ENCODE measurements around the gene B3GNT4. TPM values are rescaled to one million over a fixed set of nuclear protein-coding genes. Genes with fewer than 3 reads are reported as not detected.

B3GNT4 gene
- total RNA-seq, 2 experiments from 2014 or later: not detected

- CTCF ChIA-PET (ENCODE audit: unreplicated experiment): no interaction called here
- POLR2A ChIA-PET: no interaction called here
- Histone ChIP-seq H3K9me3 (ENCODE audit: low read length) (no peaks in the 10 kb centered on the region), H2AFZ (ENCODE audit: low read length) (no peak overlapping the region), H3K27ac (ENCODE audit: low read depth, low read length, poor library complexity, severe bottlenecking) (no peak overlapping the region), H4K20me1 (ENCODE audit: insufficient read depth, low read length) (no peaks in the 10 kb centered on the region; the same call in 1 of the 2 replicates), H3K4me2 (ENCODE audit: low read length) (no peak overlapping the region), H3K4me1 (ENCODE audit: insufficient read depth, low read length, poor library complexity, severe bottlenecking) (no peaks in the 10 kb centered on the region), H3K79me2 (ENCODE audit: insufficient read depth, low read depth, low read length) (no peaks in the 10 kb centered on the region), H3K4me3 (ENCODE audit: low read depth, low read length, poor library complexity, severe bottlenecking) (no peak overlapping the region), H3K36me3 (ENCODE audit: insufficient read depth, low read length) (peaks cover 49% of the 10 kb centered on the region), H3K9me2 (ENCODE audit: insufficient read depth, low read length) (no peaks in the 10 kb centered on the region)
- intact Hi-C loops (cut with micrococcal nuclease; ENCODE audit: unreplicated experiment): no loop called here
- no peak for DNase-seq (ENCODE audit: low spot score)
- no TSS peak for BruUV-seq (replicated peaks)
- TF ChIP-seq EZH2phosphoT487 (IDR thresholded peaks at IDR 0.05; ENCODE audit: borderline replicate concordance, low read depth, low read length) (no peak), CTCF (conservative IDR thresholded peaks at IDR 0.05; ENCODE audit: low read length) (no peak)
These were observed 2.8 kb downstream of the B3GNT4 start for GRCh38 chr12:122206111-122206881.

- Histone ChIP-seq H3K36me3 (ENCODE audit: insufficient read depth, low read length) (peaks cover 56% of the 10 kb centered on the region), H3K4me3 (ENCODE audit: low read depth, low read length, poor library complexity, severe bottlenecking) (no peak overlapping the region), H3K9me2 (ENCODE audit: insufficient read depth, low read length) (no peaks in the 10 kb centered on the region), H3K9me3 (ENCODE audit: low read length) (no peaks in the 10 kb centered on the region), H3K4me1 (ENCODE audit: insufficient read depth, low read length, poor library complexity, severe bottlenecking) (no peaks in the 10 kb centered on the region), H2AFZ (ENCODE audit: low read length) (no peak overlapping the region), H3K27ac (ENCODE audit: low read depth, low read length, poor library complexity, severe bottlenecking) (no peak overlapping the region), H3K79me2 (ENCODE audit: insufficient read depth, low read depth, low read length) (no peaks in the 10 kb centered on the region), H3K4me2 (ENCODE audit: low read length) (no peak overlapping the region), H4K20me1 (ENCODE audit: insufficient read depth, low read length) (no peaks in the 10 kb centered on the region; the same call in 1 of the 2 replicates)
- intact Hi-C loops (cut with micrococcal nuclease; ENCODE audit: unreplicated experiment): no loop called here
- no TSS peak for BruUV-seq (replicated peaks)
- no peak for TF ChIP-seq EZH2phosphoT487 (IDR thresholded peaks at IDR 0.05; ENCODE audit: borderline replicate concordance, low read depth, low read length)
- TF ChIP-seq CTCF (conservative IDR thresholded peaks at IDR 0.05; ENCODE audit: low read length): no peak
- CTCF ChIA-PET (ENCODE audit: unreplicated experiment): no interaction called here
- POLR2A ChIA-PET: interaction anchor here (0.5 kb wide), 1 partner anchor 209 kb away, joined by 3 read pairs; no protein-coding TSS in a partner anchor
- no peak for DNase-seq (ENCODE audit: low spot score)
These were observed 3.5 kb downstream of the B3GNT4 start for GRCh38 chr12:122206976-122207375.

GRCh38 chr12:122207391-122207790 lies 3.9 kb downstream of the B3GNT4 start:
- Histone ChIP-seq H3K4me3 (ENCODE audit: low read depth, low read length, poor library complexity, severe bottlenecking) (no peak overlapping the region), H3K4me2 (ENCODE audit: low read length) (no peak overlapping the region), H3K27ac (ENCODE audit: low read depth, low read length, poor library complexity, severe bottlenecking) (no peak overlapping the region), H3K4me1 (ENCODE audit: insufficient read depth, low read length, poor library complexity, severe bottlenecking) (no peaks in the 10 kb centered on the region), H4K20me1 (ENCODE audit: insufficient read depth, low read length) (no peaks in the 10 kb centered on the region; the same call in 1 of the 2 replicates), H2AFZ (ENCODE audit: low read length) (no peak overlapping the region), H3K9me3 (ENCODE audit: low read length) (no peaks in the 10 kb centered on the region), H3K36me3 (ENCODE audit: insufficient read depth, low read length) (peaks cover 60% of the 10 kb centered on the region), H3K79me2 (ENCODE audit: insufficient read depth, low read depth, low read length) (no peaks in the 10 kb centered on the region), H3K9me2 (ENCODE audit: insufficient read depth, low read length) (no peaks in the 10 kb centered on the region)
- intact Hi-C loops (cut with micrococcal nuclease; ENCODE audit: unreplicated experiment): no loop called here
- TF ChIP-seq EZH2phosphoT487 (IDR thresholded peaks at IDR 0.05; ENCODE audit: borderline replicate concordance, low read depth, low read length) (no peak), CTCF (conservative IDR thresholded peaks at IDR 0.05; ENCODE audit: low read length) (no peak)
- ChIA-PET POLR2A (interaction anchor here (0.5 kb wide), 1 partner anchor 210 kb away, joined by 3 read pairs; no protein-coding TSS in a partner anchor), CTCF (ENCODE audit: unreplicated experiment) (no interaction called here)
- no peak for DNase-seq (ENCODE audit: low spot score)
- no TSS peak for BruUV-seq (replicated peaks)

Data from OCI-LY7 (cell line).